HG02571 (cell line): ENCODE results near the gene IL1R1.

Experiments used
- ATAC-seq: cut with Tn5 transposase; IDR thresholded peaks from one replicate; pipeline ENCODE4 v1.9.1; 2021; ENCODE audit warnings: mild to moderate bottlenecking, moderate library complexity; ENCODE audit not compliant: unreplicated experiment

The IL1R1 gene

GRCh38 chr2:102194609-102195268, 52.2 kb downstream of the IL1R1 start:
- no peak for ATAC-seq

DNA sequence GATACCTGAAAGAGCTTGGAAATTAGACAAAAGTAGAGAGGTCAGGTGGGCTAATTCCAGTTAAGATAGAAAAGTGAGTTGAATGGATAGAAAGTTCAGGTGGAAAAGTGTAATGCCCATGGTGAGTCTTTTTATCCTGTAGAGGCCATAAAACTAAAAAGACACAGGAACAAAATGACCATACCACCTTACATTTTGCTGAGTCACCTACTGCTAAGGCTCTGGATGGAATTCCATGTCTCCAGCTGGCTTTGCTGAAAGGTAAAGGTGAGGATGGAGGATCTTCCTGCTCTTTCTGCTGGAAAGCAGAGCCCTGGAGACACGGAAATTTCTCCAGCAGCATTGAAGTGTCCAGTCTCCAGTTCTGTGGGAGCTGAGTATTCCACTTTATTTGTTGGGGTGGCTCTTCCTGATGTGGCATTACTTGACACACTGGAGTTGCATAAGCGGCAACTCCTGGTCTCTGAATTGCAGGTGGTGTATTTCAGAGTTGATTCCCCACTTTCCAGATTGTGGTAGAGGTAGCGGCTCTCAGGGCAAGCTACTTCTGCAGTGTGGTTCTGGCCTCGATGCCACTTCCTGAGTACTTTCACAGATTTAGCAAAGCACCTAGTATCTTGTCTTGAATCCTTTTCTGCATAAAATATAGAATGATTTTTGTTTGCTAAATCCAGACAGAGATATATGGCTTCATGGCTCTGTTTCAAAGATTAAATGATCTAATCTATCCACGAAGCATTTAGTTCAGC, 55.0 kb downstream of the IL1R1 start:
- no peak for ATAC-seq

DNA sequence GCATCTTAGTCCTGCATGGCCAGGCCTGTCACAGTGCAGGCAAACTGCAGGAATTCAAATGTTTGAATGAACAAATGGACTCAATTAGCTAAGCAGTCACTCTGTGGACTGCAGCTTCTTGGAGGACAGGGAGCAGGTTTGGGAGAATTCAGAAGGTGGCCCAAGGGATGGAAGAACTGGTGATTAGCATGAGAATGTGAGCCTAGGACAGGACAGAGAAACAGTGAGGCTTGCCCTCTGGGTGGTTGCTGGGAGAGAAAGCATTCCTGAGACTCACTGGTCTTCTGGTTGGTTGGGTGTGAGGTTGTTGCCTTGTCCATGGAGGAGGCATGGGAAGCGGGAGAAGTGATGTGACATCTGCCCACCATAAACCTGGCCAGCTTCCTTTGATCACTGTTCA, 58.0 kb downstream of the IL1R1 start:
- no peak for ATAC-seq

- no peak for ATAC-seq
Observed at GRCh38 chr2:102204638-102205037, 62.1 kb downstream of the IL1R1 start.

DNA sequence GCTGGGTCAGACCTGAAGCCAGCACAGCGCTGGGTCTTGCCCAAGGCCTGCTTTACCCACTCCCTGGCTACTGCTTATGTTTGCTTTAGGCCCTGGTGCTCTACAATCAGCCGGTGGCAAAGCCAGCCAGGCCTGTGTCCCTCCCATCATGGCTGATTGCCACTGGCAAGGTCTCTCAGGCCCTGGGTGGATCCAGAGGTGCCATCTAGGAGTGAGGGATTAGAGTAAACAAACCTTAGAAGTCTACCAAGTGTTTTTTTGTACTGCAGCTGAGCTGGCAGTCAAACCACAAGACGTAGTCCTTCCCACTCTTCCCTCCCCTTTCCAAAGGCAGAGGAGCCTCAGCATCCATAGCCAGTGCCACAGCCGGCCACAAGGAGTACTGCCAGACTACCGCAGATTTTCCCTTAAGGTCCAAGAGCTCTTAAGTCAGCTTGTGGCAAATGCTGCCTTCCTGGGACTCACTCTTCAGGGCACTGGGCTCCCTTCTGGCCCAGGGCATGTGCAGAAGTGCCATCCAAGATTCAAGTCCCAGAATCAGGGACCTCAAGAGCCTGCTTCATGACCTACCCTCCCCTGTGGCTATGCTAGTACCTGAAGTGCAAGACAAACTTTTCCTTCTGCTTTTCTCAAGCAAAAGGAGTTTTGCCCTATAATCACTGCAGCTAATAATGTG, 64.3 kb downstream of the IL1R1 start:
- ATAC-seq = no peak

- no peak for ATAC-seq
Observed at GRCh38 chr2:102208774-102209173, 66.2 kb downstream of the IL1R1 start.

- no peak for ATAC-seq
Observed at GRCh38 chr2:102209474-102209873, 66.9 kb downstream of the IL1R1 start.

GRCh38 chr2:102217032-102217431, 74.5 kb downstream of the IL1R1 start:
- ATAC-seq = no peak

DNA sequence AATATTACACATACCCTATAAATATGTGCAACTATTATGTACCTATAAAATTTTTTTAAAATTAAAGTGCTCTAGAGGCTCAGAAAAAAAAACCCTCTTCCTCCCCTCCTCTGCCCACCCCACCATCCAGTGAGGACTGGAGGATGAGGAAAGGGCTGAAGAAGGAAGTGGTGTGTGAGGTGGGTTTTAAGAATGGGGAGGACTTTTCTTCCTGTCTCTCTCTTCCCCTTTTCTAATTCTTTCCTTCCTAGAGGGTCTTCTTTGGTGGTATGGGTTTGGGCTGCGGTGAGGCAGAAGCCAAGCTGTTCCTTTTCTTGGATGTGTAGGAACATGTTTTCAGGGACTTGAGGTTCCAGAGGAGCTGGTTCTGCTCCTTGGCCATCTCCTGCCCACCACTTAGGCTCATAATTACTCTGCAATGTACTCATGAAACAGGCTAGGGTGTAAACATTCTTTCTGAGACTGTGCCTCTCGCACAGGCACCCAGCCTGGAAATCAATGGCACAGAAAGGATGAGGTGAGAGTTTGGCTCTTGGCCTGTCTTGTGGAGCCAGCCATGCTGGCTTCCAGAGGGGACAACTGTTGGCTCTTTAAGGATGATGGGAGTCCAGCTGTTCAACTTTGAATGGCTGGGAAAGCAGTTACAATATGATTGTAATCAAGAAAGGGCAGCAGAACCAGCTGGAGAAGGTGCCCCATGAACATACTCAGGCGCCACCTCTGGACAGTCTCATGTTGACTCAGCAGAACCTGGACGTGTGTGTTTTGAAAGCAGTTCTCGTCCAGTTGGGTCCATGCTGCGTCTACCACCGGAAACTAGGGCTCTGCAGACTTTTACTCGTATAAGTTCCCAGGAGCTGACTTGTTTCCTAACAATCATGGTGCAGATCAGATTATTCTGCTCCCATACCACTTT, 82.5 kb downstream of the IL1R1 start:
- ATAC-seq = no peak

DNA sequence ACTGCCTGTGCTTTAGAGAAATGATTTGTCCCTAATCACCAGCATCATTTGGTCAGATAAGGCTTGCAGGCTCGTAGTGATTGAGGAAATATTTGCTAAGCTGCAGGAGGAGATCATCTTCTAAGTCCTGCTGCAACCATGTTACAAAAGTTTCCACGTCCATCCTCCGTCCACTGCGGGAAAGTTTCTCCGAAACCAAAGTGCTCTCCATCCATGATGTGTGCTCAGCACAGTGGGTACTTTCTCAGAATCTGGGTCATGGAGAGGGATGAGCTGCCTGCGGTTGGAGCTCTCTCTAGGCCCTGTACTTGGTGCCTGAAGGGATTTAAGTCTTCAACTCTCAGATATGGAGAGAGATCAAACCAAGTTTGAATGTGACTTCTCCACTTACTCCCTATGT, 83.6 kb downstream of the IL1R1 start:
- ATAC-seq = no peak

DNA sequence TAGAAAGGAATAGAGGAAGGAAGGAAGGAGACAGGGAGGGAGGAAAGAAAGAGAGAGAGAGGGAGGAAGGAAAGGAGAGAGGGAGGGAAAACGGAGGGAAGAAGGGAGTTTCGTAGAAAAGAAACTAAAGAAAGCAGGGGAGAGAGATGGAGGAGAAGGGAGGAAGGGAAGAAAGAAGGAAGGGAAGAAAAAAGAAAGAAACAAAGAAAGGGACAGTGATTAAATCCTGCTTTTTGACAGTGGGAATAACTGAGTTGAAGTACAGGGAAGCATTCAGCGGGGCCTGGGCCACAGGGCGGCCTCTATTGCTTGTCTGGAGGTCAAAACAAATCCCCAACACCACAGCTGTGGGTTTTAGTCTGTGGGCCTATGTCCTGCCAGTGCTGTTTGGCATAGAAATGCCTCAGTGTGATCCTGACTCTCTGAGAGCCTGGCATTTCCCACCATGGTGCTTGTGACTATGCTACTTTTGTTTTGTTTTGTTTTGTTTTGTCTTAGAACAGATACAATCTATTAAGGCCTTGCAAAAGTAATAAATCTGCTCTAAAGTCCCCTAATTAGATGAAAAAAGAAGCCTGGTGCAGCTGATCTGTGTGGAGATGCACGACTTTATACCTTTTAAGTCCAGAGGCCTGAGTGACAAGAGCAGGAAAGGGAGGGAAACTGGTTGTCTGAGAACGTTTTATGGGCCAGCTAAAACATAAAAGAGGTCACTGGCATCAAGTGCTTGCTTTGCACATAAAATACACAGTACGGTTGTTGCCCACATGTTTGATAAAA, 84.3 kb downstream of the IL1R1 start:
- no peak for ATAC-seq

- no peak for ATAC-seq
Observed at GRCh38 chr2:102229141-102229769, 86.7 kb downstream of the IL1R1 start.
